Mononuclear cell (primary cell): ENCODE measurements around the gene PICK1. TPM values are rescaled to one million over a fixed set of nuclear protein-coding genes. Genes with fewer than 3 reads are reported as not detected.

Experiments used
- H3K27me3 ChIP-seq: 2 replicates; pipeline ENCODE4 v1.6.0; 2011; ENCODE audit warnings: low read length, control low read depth; ENCODE audit not compliant: insufficient read depth
- H3K4me1 ChIP-seq: 2 replicates; pipeline ENCODE4 v1.5.1; 2011; ENCODE audit warnings: mild to moderate bottlenecking, low read length, control low read depth; ENCODE audit not compliant: insufficient read depth
- H3K4me3 ChIP-seq: 2 replicates; pipeline ENCODE4 v1.5.1; 2011; ENCODE audit warnings: mild to moderate bottlenecking, low read length, moderate library complexity
- H3K9me3 ChIP-seq: 2 replicates; pipeline ENCODE4 v1.5.1; 2011; ENCODE audit warnings: low read depth, mild to moderate bottlenecking, control low read depth, low read length
- total RNA-seq: library from RNA; depleted of rRNA; stranded (reverse); fragments of >200 nt; gene quantifications from one replicate; pipeline ENCODE4 v1.2.3, GENCODE V29; 2012

PICK1 gene
- total RNA-seq: 10.6 TPM

DNA sequence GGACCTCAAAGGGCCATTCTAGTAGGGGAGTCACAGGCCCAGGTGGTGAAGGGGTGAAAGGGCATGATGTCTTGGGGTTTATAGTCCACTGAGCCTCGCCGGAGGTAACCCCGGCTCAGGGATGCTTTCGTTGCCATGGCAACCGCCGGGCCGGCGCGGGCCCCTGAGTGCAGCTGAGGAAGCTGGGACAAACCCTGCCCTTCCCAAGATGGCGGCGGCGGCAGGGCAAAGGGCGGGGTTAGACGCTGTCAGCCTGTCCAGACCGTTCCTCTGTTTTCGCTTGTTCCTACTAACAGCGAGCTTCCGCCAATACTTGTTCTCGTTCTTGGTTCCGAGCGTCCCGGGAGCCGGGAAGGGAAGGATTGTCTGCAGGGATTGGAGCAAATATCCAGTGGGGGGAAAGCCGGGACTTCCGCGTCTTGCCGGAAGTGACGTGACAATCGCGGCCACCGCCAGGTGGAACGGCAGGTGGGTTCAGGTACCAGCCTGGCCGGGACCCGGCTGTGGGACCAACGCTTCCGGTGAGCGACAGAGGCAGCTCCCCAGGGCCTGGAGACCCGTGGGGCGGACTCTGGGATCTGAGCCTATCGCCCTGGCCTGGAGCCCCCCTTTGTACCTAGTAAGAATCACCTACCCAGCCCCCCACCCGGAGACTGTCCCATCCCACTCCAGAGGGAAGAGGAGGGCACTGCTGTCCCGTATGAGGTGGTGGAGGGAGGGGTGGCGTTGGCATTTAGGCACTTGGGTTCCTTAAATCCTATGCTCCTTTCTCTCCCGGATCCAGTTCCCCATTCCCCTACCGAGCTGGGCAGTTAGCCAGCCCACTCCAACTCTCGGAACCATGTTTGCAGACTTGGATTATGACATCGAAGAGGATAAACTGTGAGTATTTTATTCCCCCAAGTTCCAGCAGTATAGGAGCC lies at the start of gene PICK1:
TSS of gene PICK1 (plus strand) at position 436 of the 923 bp plus-strand sequence. CDS start at position 842, 406 bp downstream.
- H3K9me3 ChIP-seq: no peaks in the 10 kb centered on the region

DNA sequence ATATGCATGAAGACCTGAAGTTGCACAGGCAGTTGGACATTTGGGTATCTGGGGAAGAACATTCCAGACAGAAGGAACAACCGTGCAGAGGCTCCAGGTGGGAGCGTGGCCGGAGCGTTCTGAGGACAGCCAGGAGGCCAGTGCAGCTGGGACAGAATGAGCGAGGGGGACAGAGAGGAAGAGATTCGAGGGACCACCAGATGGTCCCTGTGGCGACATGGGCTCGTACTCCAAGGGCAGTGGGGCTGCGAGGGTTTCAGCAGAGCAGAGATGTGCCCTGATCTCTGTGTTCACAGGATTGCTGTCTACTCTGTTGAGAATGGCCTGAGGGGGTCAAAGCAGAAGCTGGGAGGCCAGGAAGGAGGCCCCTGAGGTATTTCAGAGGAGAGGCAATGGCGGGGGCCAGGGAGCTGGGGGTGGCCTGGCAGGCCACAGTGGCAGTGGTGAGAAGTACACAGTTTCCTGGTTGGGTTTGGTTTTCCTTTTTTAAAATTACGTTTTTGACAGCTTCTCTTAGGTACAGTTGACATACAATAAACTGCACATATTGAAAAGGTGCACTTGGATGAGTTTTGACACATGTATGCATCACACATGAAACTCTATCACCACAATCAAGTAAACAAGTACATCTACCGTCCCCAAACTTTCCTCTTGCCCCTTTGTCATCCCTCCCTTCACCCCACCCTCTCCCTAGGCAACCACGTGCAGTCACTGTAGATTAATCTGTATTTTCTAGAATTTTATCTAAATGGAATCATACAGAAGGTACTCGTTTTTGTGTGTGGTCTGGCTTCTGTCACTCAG lies 48.0 kb upstream of the PICK1 start:
- no peaks in the 10 kb centered on the region for H3K9me3 ChIP-seq
- H3K4me1 ChIP-seq: no peaks in the 10 kb centered on the region
- H3K4me3 ChIP-seq: no peak overlapping the region
- H3K27me3 ChIP-seq: no peaks in the 10 kb centered on the region

More for the DNA sequence above, at the start of gene PICK1:
- Histone ChIP-seq H3K4me1 (peaks cover 10% of the 10 kb centered on the region), H3K4me3 (peak within 1 kb of the TSS; percentile 91), H3K27me3 (no peaks in the 10 kb centered on the region)

DNA sequence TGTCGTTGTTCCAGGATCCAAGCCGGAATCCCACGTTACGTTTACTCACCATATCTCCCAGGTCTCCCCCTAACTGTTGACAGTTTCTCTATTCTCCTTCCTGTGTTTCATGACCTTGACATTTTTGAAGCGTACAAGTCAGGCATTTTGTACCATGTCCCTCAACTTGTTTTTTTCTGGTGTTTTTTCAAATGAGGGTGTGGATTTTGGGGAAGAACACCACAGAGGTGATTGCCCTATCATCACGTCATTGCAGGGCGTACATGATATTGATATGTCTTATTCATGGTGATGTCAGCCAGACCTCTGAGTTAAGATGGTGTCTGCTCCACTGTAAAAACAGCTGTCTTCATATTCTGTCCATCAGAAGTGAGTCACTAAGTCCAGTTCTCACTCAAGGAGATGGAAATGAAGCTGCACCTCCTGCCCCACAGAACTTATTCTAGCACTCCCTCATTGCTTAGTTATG lies 44.6 kb upstream of the PICK1 start:
- no peaks in the 10 kb centered on the region for H3K27me3 ChIP-seq
- no peaks in the 10 kb centered on the region for H3K9me3 ChIP-seq
- H3K4me1 ChIP-seq: no peaks in the 10 kb centered on the region
- no peak overlapping the region for H3K4me3 ChIP-seq

DNA sequence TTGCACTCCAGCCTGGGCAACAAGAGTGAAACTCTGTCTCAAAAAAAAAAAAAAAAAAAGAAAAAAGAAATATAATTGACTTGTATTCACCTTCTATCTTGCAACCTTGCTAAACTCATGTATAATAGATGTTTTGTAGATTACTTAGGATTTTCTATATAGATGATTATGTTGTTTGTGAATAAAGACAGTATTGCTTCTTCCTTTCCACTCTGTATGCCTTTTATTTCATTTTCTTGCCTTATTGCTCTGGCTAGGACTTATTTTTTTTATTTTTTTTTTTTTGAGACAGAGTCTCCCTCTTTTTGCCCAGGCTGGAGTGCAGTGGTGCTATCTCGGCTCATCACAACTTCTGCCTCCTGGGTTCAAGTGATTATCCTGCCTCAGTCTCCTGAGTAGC lies 43.1 kb upstream of the PICK1 start:
- H3K9me3 ChIP-seq: no peaks in the 10 kb centered on the region
- H3K27me3 ChIP-seq: no peaks in the 10 kb centered on the region
- H3K4me3 ChIP-seq: no peak overlapping the region
- no peaks in the 10 kb centered on the region for H3K4me1 ChIP-seq

DNA sequence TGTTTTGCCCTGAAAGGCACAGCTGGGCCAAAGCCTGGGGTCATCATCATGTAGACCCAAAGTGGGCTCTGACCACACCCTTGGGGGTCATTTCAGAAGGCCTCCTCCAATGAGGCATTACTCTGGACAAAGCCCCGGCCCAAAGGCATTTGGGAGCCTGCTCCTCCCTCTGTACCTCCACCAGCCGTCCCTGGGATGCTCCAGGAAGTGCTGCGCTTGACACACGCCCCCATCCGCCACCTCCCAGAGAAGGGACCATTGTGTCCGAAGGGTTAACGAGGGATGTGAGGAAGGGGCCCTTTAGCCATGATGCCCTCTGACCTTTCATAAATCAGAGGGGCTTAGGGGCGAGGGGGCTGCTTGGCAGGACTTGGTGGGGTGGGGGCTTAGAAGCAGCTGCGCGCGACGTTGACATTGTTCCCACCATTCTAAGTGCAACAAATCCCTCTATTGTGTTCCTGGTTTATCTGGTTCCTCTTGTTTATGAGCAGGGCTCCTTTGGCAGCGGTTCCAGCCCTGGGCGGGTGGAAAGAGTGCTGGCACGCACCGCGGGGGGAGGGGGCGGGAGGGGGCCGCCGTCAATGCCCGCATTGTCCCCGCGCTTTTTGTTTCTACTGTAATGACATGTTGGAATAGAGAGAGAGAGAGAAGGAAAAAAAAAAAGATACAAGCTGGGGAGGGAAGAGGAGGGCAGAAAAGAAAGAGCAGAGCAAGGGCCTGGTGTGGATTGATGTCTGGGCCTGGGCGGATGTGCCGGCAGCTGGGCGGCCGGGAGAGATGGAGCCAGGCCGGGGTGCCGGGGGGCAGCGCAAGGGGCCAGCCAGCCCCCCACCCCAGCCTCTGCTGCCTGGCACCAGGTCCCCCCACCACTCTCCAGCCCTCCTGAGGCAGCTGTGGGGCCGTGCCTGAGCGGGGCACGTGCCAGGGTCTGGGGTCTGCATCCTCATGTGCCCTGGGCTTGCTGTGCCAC lies 40.7 kb upstream of the PICK1 start:
- Histone ChIP-seq H3K4me3 (no peak overlapping the region), H3K27me3 (no peaks in the 10 kb centered on the region), H3K9me3 (no peaks in the 10 kb centered on the region), H3K4me1 (no peaks in the 10 kb centered on the region)

DNA sequence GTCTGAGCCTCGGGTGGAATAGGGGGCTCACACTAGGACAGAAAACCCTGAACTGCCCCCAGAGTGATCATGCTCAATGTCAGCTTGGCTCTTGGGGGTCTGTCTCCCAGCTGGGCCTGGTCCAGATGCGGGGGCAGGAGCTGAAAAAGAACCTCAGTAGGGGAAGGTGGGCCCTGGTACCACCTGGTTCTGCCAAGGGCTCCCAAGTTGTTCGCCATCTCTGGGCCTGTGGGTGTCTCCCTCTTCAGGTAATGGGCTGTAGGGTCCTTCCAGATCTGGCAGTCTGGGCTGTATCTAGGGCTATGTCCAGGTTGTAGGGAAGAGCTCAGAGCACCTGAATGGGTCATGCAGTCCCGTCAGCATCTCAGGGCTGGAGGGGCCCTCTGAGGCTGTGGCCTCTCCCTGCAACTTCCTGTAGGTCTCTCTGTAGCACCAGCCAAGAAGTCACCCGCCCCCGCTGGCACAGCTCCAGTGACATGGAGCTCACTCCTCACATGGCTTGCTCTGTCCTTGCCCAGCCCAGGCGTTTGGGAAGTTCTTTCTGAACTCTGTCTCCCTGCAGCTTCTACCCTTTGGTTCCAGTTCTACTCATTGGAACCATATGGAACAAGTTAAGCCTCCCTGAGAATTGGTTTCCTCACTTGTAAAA lies 39.8 kb upstream of the PICK1 start:
- Histone ChIP-seq H3K9me3 (no peaks in the 10 kb centered on the region), H3K4me3 (no peak overlapping the region), H3K4me1 (no peaks in the 10 kb centered on the region), H3K27me3 (no peaks in the 10 kb centered on the region)

DNA sequence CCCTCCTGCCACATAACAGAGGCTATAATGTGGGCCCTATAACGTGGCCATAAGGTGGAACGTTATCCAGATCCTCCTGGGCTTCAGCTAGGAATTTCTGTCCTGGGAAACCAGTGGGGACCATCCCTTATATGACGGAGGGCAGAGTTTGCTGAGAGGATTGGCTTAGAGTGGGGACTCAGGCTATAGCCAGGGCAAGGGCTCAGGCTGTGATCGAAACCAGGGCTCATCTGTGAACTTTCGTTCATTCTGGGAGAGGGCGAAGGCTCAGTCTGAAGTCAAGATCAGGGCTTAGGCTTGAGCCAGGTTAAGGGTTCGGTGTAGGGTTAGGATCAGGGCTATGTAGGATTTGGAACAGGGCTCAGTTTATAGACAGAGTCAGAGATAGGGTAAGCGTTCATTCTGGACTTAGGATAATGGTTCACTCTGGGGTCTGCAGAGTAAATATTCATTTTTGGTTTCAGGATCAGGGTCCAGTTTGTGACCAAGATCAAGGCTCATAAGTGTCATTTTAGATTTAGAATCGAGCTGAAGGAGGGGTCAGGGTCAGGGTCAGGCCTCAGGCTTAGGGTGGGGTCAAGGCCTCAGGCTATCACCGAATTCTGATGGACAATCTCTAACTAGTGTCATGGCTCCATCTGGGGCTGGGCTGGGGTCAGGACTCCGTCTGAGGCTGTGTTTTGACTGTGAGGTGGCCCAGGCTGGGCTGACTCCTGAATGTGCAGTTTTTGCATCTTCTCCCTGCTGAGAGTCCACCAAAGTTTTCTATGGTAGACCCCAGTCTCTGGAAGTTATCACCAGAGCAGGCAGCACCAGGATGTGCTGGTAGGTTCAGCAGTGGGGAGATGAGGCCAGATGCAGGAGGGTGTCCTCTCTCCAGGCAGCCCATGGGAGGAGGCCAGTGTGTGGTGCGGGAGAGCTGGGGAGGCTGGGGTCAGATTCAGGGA lies 39.0 kb upstream of the PICK1 start:
- H3K27me3 ChIP-seq: no peaks in the 10 kb centered on the region
- H3K9me3 ChIP-seq: no peaks in the 10 kb centered on the region
- no peak overlapping the region for H3K4me3 ChIP-seq
- no peaks in the 10 kb centered on the region for H3K4me1 ChIP-seq

DNA sequence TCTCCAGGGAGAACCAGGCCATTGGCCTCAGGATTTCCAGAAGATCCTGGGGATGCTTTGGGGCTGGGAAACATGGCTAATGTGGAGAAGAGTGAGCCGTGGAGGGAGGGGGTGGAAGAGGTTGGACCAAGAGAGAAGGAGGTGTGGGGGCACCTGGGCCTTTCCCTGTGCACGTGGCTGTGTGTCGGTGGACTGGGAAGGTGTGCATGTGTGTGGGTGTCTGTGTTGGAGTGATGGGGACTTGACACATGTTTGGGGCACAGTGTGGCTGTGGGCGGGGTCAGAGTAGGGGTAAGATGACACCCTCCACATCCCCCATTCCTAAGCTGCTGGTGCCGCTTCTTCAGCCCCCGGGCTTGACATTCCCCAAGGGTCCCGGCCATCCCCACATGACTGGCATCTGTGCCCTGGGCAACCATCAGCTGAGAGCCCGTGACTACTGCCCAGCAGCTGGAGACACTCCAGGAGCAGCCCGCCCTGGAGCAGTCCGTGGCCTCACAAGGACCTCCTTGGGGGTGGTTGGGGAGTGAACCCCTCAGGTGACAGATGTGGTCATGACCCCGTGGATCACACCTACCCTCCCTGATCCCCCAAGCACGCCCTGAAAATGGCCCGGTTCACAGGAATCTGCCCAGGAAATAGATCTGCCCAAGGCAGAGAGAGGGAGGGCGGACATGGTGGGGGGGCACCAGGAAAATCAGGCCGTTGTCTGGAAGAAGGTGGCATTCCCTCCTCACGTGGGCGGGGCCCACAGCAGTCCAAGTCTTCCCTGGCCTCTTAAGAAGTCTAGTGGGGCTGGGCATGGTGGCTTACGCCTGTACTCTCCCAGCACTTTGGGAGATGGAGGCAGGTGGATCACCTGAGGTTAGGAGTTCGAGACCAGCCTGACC lies 38.0 kb upstream of the PICK1 start:
- Histone ChIP-seq H3K27me3 (no peaks in the 10 kb centered on the region), H3K9me3 (no peaks in the 10 kb centered on the region), H3K4me3 (no peak overlapping the region), H3K4me1 (no peaks in the 10 kb centered on the region)

DNA sequence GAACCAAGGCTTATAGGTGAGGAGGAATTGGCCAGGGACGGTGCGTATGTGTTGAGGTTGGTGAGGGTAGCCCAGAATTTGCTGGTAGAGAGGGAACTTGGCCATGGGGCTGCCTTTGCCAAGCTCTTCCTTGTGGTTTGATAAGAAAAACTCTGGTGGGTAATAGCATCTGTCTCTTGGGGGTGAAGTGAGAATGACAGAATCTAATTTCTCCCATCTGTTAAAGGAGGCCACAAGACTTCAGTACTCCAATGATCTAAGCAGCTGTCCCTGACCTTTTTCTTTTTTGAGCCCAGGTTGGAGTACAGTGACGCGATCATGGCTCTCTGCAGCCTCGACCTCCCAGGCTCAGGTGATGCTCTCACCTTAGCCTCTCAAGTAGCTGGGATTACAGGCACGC lies 36.0 kb upstream of the PICK1 start:
- Histone ChIP-seq H3K9me3 (no peaks in the 10 kb centered on the region), H3K4me3 (no peak overlapping the region), H3K4me1 (no peaks in the 10 kb centered on the region), H3K27me3 (no peaks in the 10 kb centered on the region)

DNA sequence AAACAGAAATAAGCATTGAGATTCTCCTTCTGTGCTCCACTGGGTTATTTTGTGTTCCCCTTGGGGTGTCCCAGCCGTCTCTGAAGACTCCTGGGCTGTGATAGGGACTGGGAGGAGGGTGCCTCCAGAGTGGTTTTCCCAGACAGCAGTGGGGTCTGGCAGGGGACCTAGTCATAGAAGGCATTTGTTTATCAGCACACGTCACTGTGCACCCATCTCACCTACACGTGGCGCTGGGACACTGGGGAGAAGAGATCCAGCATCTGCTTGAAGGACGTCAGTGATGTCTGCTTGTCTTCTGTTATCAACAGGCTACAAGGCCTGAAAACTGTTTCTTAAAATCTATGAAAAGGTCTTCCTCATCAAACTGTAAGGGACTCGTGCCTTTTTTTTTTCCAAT lies 34.2 kb upstream of the PICK1 start:
- H3K4me3 ChIP-seq: no peak overlapping the region
- H3K4me1 ChIP-seq: no peaks in the 10 kb centered on the region
- H3K9me3 ChIP-seq: no peaks in the 10 kb centered on the region
- H3K27me3 ChIP-seq: no peaks in the 10 kb centered on the region

DNA sequence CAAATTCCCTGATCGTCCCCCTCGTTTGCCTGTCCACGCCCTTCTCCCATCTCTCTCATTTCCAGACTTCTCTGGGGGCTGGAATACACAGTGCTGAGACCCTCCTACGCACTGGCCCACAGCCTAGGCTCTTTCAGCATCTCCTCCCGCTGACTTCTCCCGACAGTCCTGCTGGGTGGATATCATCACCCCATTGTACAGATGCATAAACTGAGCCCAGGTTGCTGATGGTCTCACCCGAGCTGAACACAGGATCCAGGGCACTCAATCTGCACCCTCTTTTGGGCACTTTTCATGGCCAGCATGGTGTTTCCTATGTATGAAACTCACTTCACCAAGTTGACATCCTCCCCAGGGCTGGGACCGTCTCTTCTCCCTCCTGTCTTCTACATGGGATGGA lies 31.7 kb upstream of the PICK1 start:
- Histone ChIP-seq H3K27me3 (no peaks in the 10 kb centered on the region), H3K4me1 (no peaks in the 10 kb centered on the region), H3K4me3 (no peak overlapping the region), H3K9me3 (no peaks in the 10 kb centered on the region)

DNA sequence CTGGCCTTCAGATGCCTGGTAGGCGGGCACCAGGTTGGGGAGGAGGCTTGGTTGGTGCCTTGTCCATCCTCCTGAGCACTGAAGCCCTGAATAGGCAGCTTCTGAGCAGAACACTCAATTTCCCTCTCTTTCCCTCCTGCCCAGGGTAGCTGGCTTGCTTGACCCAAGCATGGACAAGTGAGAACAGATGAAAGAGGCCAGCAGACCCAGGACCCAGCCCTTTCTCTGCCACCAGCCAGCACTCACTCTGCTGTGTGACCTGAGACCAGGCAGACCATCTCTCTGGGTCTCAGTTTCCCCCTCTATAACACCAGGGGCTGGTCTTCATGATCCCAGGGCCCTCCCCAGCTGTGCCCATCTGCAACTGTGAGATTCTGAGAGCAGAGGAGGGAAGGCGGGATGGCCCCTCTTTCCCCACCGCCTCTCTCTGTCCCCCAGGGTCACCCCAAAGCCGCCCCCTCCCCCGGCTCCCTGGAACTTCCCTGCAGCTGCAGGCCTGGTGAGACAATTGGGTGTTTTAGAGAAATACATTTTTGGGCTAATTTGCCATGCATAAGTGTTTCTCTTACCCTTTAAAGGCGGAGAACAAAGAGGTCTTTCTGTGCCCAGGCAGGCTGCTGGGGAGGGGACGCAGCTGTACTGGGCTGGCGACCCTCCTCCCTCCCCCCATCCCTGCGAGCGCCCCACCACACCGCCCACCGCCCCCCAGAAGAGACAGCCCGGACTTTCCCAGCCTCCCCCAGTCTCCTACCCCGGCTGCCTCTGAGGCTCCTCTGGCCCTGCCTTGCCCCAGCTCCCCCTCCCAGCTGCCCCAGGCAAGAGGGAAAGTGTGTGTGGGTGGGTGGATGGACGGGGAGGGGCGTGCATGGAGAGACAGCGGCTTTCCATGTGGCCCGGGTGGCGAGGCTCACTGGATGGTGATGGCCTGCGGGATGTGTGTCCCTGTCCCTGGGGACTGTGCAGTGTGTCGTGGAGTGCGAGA lies 30.8 kb upstream of the PICK1 start:
- Histone ChIP-seq H3K27me3 (no peaks in the 10 kb centered on the region), H3K4me3 (no peak overlapping the region), H3K9me3 (no peaks in the 10 kb centered on the region), H3K4me1 (no peaks in the 10 kb centered on the region)
